ENCODE data around the gene ARSG. TPM values are rescaled to one million over a fixed set of nuclear protein-coding genes. Genes with fewer than 3 reads are reported as not detected.
"Not testable (repeated sequence)": the region's sequence is repeated elsewhere in the genome, so short reads cannot be mapped to it uniquely, and the experiment has no call there.

Gene ARSG
- total RNA-seq, 1 experiment from 2014 or later = 6.1 TPM

DNA sequence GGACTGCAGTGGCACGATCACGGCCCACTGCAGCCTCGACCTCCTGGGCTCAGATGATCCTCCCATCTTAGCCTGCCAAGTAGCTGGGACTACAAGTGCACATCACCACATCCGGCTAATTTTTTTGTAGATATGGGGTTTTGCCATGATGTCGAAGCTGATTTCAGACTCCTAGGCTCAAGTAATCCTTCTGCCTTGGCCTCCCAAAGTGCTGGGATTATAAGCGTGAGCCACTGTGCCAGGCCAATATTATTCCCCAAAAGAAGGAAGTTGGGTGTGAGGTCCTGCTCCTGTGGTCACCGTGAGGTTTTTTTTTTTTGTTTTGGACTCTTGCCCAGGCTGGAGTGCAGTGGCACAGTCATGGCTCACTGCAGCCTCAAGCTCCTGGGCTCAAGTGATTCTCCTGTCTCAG is 41.9 kb upstream of the ARSG start:
- no peaks in the 10 kb centered on the region for H3K9me3 Mint-ChIP-seq (ENCODE audit: unreplicated experiment)
- H3K36me3 ChIP-seq (ENCODE audit: control insufficient read depth, insufficient read depth, low read length) = no peaks in the 10 kb centered on the region
- H3K9me3 ChIP-seq = no peaks in the 10 kb centered on the region
- H3K27me3 Mint-ChIP-seq (ENCODE audit: insufficient read depth, unreplicated experiment) = peaks cover 5% of the 10 kb centered on the region
- H3K4me1 ChIP-seq = peaks cover 6% of the 10 kb centered on the region
- BruUV-seq (replicated peaks) = no TSS peak
- no peak for TF ChIP-seq CTCF (IDR thresholded peaks at IDR 0.05; ENCODE audit: insufficient read depth in 1 of 2, low read depth in 1 of 2, low read length in 1 of 2, severe bottlenecking in 1 of 2, unreplicated experiment in 1 of 2)
- H3K4me3 ChIP-seq (ENCODE audit: low read depth, low read length) = no peak overlapping the region
- ChIA-PET CTCF (no interaction called here), POLR2A (no interaction called here)
- intact Hi-C loops (cut with micrococcal nuclease; ENCODE audit: unreplicated experiment) = loop anchor here (5.0 kb wide), 2 partner anchors 77 to 188 kb away; no protein-coding TSS in a partner anchor
- no peak overlapping the region for H3K27ac Mint-ChIP-seq (ENCODE audit: unreplicated experiment)
- H3K4me3 Mint-ChIP-seq (ENCODE audit: unreplicated experiment) = no peak overlapping the region
- no peaks in the 10 kb centered on the region for H3K27me3 ChIP-seq (replicated peaks; ENCODE audit: control insufficient read depth, insufficient read depth, low read length)
- peaks cover 19% of the 10 kb centered on the region for H3K36me3 Mint-ChIP-seq (ENCODE audit: insufficient read depth, unreplicated experiment)
- H3K4me1 Mint-ChIP-seq (ENCODE audit: low read depth, unreplicated experiment) = peaks cover 7% of the 10 kb centered on the region
- no peak for DNase-seq

- H3K36me3 ChIP-seq (ENCODE audit: control insufficient read depth, insufficient read depth, low read length); H3K27ac Mint-ChIP-seq (ENCODE audit: unreplicated experiment); H3K9me3 ChIP-seq; POLR2A ChIA-PET; H3K9me3 Mint-ChIP-seq (ENCODE audit: unreplicated experiment); H3K4me1 Mint-ChIP-seq (ENCODE audit: low read depth, unreplicated experiment); DNase-seq; H3K27me3 Mint-ChIP-seq (ENCODE audit: insufficient read depth, unreplicated experiment); H3K4me3 ChIP-seq (ENCODE audit: low read depth, low read length); BruUV-seq (replicated peaks); intact Hi-C loops (cut with micrococcal nuclease; ENCODE audit: unreplicated experiment); CTCF ChIA-PET; H3K4me3 Mint-ChIP-seq (ENCODE audit: unreplicated experiment); H3K27me3 ChIP-seq (replicated peaks; ENCODE audit: control insufficient read depth, insufficient read depth, low read length); H3K4me1 ChIP-seq: not testable (repeated sequence)
- peaks cover 11% of the 10 kb centered on the region for H3K36me3 Mint-ChIP-seq (ENCODE audit: insufficient read depth, unreplicated experiment)
Measured at GRCh38 chr17:68253426-68253825, 37.9 kb upstream of the ARSG start.

DNA sequence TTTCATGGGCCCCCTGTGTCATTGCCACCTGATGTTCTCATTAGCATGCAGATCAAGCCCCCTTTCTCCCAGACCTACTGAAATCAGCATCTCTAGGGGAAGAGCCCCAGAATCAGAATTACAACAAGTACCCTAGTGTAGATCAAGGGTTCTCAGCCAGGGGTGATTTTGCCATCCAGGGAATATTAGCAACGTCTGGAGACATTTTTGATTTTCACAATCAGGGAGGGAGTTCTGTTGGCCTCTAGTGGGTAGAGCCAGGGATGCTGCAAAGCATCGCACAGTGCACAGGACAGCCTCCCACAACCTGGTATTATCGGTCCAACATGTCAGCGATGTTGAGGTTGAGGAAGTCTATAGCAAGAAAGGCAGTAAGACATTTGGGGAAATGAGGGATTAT is 36.1 kb upstream of the ARSG start:
- intact Hi-C loops (cut with micrococcal nuclease; ENCODE audit: unreplicated experiment) = no loop called here
- H3K27ac Mint-ChIP-seq (ENCODE audit: unreplicated experiment) = no peak overlapping the region

More for the DNA sequence above, 36.1 kb upstream of the ARSG start:
- POLR2A ChIA-PET = no interaction called here
- H3K36me3 Mint-ChIP-seq (ENCODE audit: insufficient read depth, unreplicated experiment) = peaks cover 10% of the 10 kb centered on the region
- no TSS peak for BruUV-seq (replicated peaks)
- no peak overlapping the region for H3K4me3 ChIP-seq (ENCODE audit: low read depth, low read length)
- H3K27me3 ChIP-seq (replicated peaks; ENCODE audit: control insufficient read depth, insufficient read depth, low read length) = no peaks in the 10 kb centered on the region
- no peak for TF ChIP-seq CTCF (IDR thresholded peaks at IDR 0.05; ENCODE audit: insufficient read depth in 1 of 2, low read depth in 1 of 2, low read length in 1 of 2, severe bottlenecking in 1 of 2, unreplicated experiment in 1 of 2)
- no peaks in the 10 kb centered on the region for H3K4me1 Mint-ChIP-seq (ENCODE audit: low read depth, unreplicated experiment)
- no peaks in the 10 kb centered on the region for H3K9me3 ChIP-seq
- DNase-seq = no peak
- no peaks in the 10 kb centered on the region for H3K36me3 ChIP-seq (ENCODE audit: control insufficient read depth, insufficient read depth, low read length)
- CTCF ChIA-PET = no interaction called here
- no peaks in the 10 kb centered on the region for H3K9me3 Mint-ChIP-seq (ENCODE audit: unreplicated experiment)
- H3K27me3 Mint-ChIP-seq (ENCODE audit: insufficient read depth, unreplicated experiment) = no peaks in the 10 kb centered on the region
- no peak overlapping the region for H3K4me3 Mint-ChIP-seq (ENCODE audit: unreplicated experiment)
- H3K4me1 ChIP-seq = peaks cover 8% of the 10 kb centered on the region; the same call in 1 of the 2 replicates

All from Caco-2 (cell line).